K562 (cell line): Measurements from ENCODE around the gene AP1G1. TPM values are rescaled to one million over a fixed set of nuclear protein-coding genes. Genes with fewer than 3 reads are reported as not detected.

Experiments used
- ATAC-seq: fragments of 200-7000 bp; cut with Tn5 transposase; 3 replicates; pipeline ENCODE4 v1.9.1; 2020; ENCODE audit warnings: moderate library complexity
- BruUV-seq: library from RNA; stranded (reverse); fragments of 400-500 nt; replicated peaks from 2 replicates; lab custom pipeline; 2021; lab: Mats Ljungman, UMichigan
- CTCF ChIA-PET: fragments of 300-600 bp; formaldehyde crosslinking; extraction: SDS; loops from one replicate; lab custom pipeline; 2021; ENCODE audit warnings: low intra/inter-chr PET ratio; lab: Yijun Ruan, JAX
- POLR2A ChIA-PET: fragments of 300-600, 350-650 bp; sonication (Branson Sonifier 250); formaldehyde crosslinking; extraction: SDS; loops from one replicate; lab custom pipeline; 2021; ENCODE audit warnings: antibody characterized with exemption, inconsistent platforms; lab: Yijun Ruan, JAX
- DNase-seq, 4 experiments: peaks; one replicate each; pipeline versions ENCODE4 v3.0.0 to v3.0.0-alpha.2; 2011 to 2018; ENCODE audit warnings: low spot score in 3 of 4, mixed read lengths in 3 of 4; ENCODE audit errors: extremely low read depth in 1 of 4
- FAIRE-seq: peaks from 2 replicates; lab custom pipeline; 2011; peaks lifted over from hg19 to GRCh38; lab: Jason Lieb, UNC
- H2AFZ ChIP-seq: 2 replicates; pipeline ENCODE4 v1.6.0; 2011; ENCODE audit warnings: low read depth, low read length, control low read depth, inconsistent platforms
- H3K27ac ChIP-seq: fragments of 200-600 bp; 3 replicates; pipeline ENCODE4 v1.8.0; 2011; ENCODE audit warnings: low read depth, mild to moderate bottlenecking, control low read depth, inconsistent platforms, low read length, moderate library complexity, mixed read lengths; ENCODE audit errors: extremely low read depth
- H3K27me3 ChIP-seq, 2 experiments: fragments of 300-600 bp in 1 of 2; 2 replicates in 1 of 2; 3 replicates in 1 of 2; pipeline versions ENCODE4 v1.6.0 to v1.8.0; 2011; ENCODE audit warnings: inconsistent platforms in 2 of 2, low read length in 2 of 2, mild to moderate bottlenecking in 1 of 2, mixed read lengths in 1 of 2, moderate library complexity in 1 of 2; ENCODE audit not compliant: control insufficient read depth in 2 of 2, insufficient read depth in 2 of 2
- H3K36me3 ChIP-seq: fragments of 300-600 bp; 3 replicates; pipeline ENCODE4 v1.8.0; 2011; ENCODE audit warnings: mild to moderate bottlenecking, low read length, inconsistent platforms; ENCODE audit not compliant: control insufficient read depth, insufficient read depth
- H3K4me1 ChIP-seq, 2 experiments: fragments of 200-600 bp in 1 of 2; replicated peaks in 1 of 2; 2 replicates in 1 of 2; 3 replicates in 1 of 2; pipeline versions ENCODE4 v1.5.1 to v1.8.0; 2011; ENCODE audit warnings: inconsistent platforms in 2 of 2, low read length in 2 of 2, mild to moderate bottlenecking in 1 of 2, mixed read lengths in 1 of 2, moderate library complexity in 1 of 2; ENCODE audit not compliant: control insufficient read depth in 2 of 2, insufficient read depth in 2 of 2
- H3K4me2 ChIP-seq: 2 replicates; pipeline ENCODE4 v1.6.1; 2011; ENCODE audit warnings: low read length, control low read depth, inconsistent platforms, mixed read lengths; ENCODE audit not compliant: insufficient read depth
- H3K4me3 ChIP-seq: fragments of 200-600 bp; sonication (generic), shearing (Covaris generic); 2 replicates; pipeline ENCODE4 v1.5.1; 2016; ENCODE audit warnings: control low read depth, inconsistent platforms
- H3K79me2 ChIP-seq: fragments of 200-600 bp; 3 replicates; pipeline ENCODE4 v1.8.0; 2011; ENCODE audit warnings: low read length, inconsistent platforms; ENCODE audit not compliant: control insufficient read depth, insufficient read depth
- H3K9ac ChIP-seq, 2 experiments: 2 replicates each; pipeline versions ENCODE4 v1.6.0 to v1.6.1; 2011; ENCODE audit warnings: low read depth in 2 of 2, low read length in 2 of 2, control low read depth in 1 of 2, inconsistent platforms in 1 of 2, mild to moderate bottlenecking in 1 of 2, mixed read lengths in 1 of 2; ENCODE audit not compliant: insufficient read depth in 1 of 2
- H3K9me1 ChIP-seq: one replicate; pipeline ENCODE4 v1.6.0; 2011; ENCODE audit warnings: inconsistent platforms, mild to moderate bottlenecking, low read length, moderate library complexity; ENCODE audit not compliant: control insufficient read depth, insufficient read depth
- H3K9me3 ChIP-seq: replicated peaks from 2 replicates; pipeline ENCODE4 v1.5.1; 2011; ENCODE audit warnings: low read depth, low read length, inconsistent platforms; ENCODE audit not compliant: control insufficient read depth, insufficient read depth
- H4K20me1 ChIP-seq: replicated peaks from 2 replicates; pipeline ENCODE4 v1.6.1; 2011; ENCODE audit warnings: low read length, inconsistent platforms, mixed read lengths; ENCODE audit not compliant: control insufficient read depth, insufficient read depth
- CCAR2 ChIP-seq: fragments of 200-400 bp; formaldehyde crosslinking; IDR thresholded peaks from 2 replicates; pipeline ENCODE4 v1.6.1; 2017; ENCODE audit warnings: mild to moderate bottlenecking, low read depth, low read length
- GABPB1 ChIP-seq: sonication (generic); formaldehyde crosslinking; IDR thresholded peaks from 2 replicates; pipeline ENCODE4 v1.8.0; 2022; ENCODE audit warnings: mild to moderate bottlenecking, missing genetic modification reagents
- HEY1 ChIP-seq: fragments of 250-450 bp; sonication (Bioruptor Pico); IDR thresholded peaks from 2 replicates; pipeline ENCODE4 v1.5.0; 2020; ENCODE audit warnings: mild to moderate bottlenecking, moderate library complexity, borderline replicate concordance
- HNRNPK ChIP-seq: fragments of 200-400 bp; formaldehyde crosslinking; IDR thresholded peaks from one replicate; pipeline ENCODE4 v1.6.1; 2018; ENCODE audit warnings: mild to moderate bottlenecking, low read depth, low read length; ENCODE audit not compliant: poor library complexity, severe bottlenecking
- PRDM10 ChIP-seq: fragments of 450-650 bp; IDR thresholded peaks from 2 replicates; pipeline ENCODE4 v1.6.1; 2018; ENCODE audit not compliant: partially characterized antibody
- RCOR1 ChIP-seq, 2 experiments: IDR thresholded peaks; 2 replicates each; pipeline ENCODE4 v1.6.1; 2012; ENCODE audit warnings: low read depth in 2 of 2, low read length in 2 of 2, borderline replicate concordance in 1 of 2, improper control_type of control experiment in 1 of 2
- SMARCA5 ChIP-seq: fragments of 450-650 bp; IDR thresholded peaks from 2 replicates; pipeline ENCODE4 v1.6.1; 2016
- ZNF175 ChIP-seq: fragments of 200-800 bp; sonication (Bioruptor generic); IDR thresholded peaks from 2 replicates; pipeline ENCODE4 v1.6.1; 2016; ENCODE audit warnings: low read depth, mild to moderate bottlenecking, missing genetic modification characterization, missing compliant biosample characterization
- WGBS: fragments of 100-300 bp; shearing (Covaris generic); methylation state at CpG from one replicate; pipeline ENCODE4 v1.1.6; 2016; ENCODE audit warnings: low coverage, mixed read lengths; ENCODE audit not compliant: insufficient coverage; ENCODE audit errors: missing lambda C conversion rate; 5-methylcytosine and 5-hydroxymethylcytosine counted together
- in situ Hi-C: fragments of 300-500 bp; cut with MboI; formaldehyde crosslinking; loops from 4 replicates; pipeline ENCODE4 v1.15.0; 2018; ENCODE audit warnings: inconsistent platforms, mixed read lengths
- intact Hi-C: fragments of 100-400 bp; cut with micrococcal nuclease; formaldehyde crosslinking; loops from 2 replicates; pipeline ENCODE4 v1.14.2; 2022
- polyA plus RNA-seq, 8 experiments: library from polyadenylated mRNA; depleted of rRNA in 4 of 8; stranded (reverse) in 5 of 8; unstranded in 3 of 8; fragments of >200 nt; fragmentation: Nextera tagmentation in 2 of 8; fragmentation: Illumina TruSeq in 1 of 8; extraction: Ambion mirVana in 2 of 8; extraction: Trizol in 1 of 8; gene quantifications; 2 replicates each; pipeline versions ENCODE4 v1.2.1 to v1.2.3, GENCODE V29; 2011 to 2014; ENCODE audit warnings: inconsistent platforms in 1 of 8, missing spikeins in 1 of 8
- total RNA-seq, 7 experiments: library from RNA; depleted of rRNA in 6 of 7; stranded (reverse); fragments of >200 nt in 6 of 7; fragmentation: Illumina TruSeq in 2 of 7; extraction: Trizol in 2 of 7; gene quantifications; 2 replicates each; pipeline versions ENCODE4 v1.2.1 to v1.2.3, GENCODE V29; 2011 to 2021; ENCODE audit warnings: low replicate concordance in 1 of 7

Gene AP1G1
- total and polyA plus RNA-seq, 9 of the 15 experiments (the other 6 are each of a cell fraction or from before 2014, with no cell fraction given) = 7.0 to 59.2 (median 42.0) TPM

DNA sequence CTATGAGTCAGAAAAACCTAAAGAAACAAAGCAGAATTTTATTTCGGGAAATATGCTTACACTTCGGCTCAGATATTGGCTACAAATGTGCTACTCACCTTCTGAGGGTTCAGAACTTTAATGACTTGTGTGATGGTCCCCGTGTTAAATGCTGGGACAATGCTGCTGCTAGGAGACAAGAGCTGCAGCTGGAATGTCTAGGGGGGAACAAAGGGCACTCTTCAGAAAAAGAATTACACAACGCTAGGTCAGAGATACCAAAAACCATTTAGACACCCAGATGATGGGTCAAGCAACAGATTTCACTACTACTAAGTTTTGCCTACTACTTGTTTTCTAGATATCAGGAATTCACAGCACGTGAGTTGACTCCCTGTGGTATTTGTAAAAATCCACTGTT is 74.1 kb downstream of the AP1G1 start:
- POLR2A ChIA-PET = interaction anchor here (0.9 to 2.2 kb wide), 3 partner anchors 9 to 60 kb away, joined by 3 to 7 read pairs (median 4); no protein-coding TSS in a partner anchor
- H4K20me1 ChIP-seq = no peaks in the 10 kb centered on the region
- H3K4me1 ChIP-seq = peaks cover 0 to 4% of the 10 kb centered on the region in 2 experiments; a peak in 1 of 5 replicates
- no peaks in the 10 kb centered on the region for H3K79me2 ChIP-seq
- no TSS peak for BruUV-seq
- no peak for FAIRE-seq
- intact Hi-C loops = no loop called here
- H3K27me3 ChIP-seq = no peaks in the 10 kb centered on the region
- in situ Hi-C loops = no loop called here
- CTCF ChIA-PET = no interaction called here
- H3K9me1 ChIP-seq = no peaks in the 10 kb centered on the region
- no peak for DNase-seq
- no peaks in the 10 kb centered on the region for H3K9me3 ChIP-seq
- H3K27ac ChIP-seq = no peak overlapping the region
- H3K4me3 ChIP-seq = no peak overlapping the region
- ATAC-seq = no peak
- H3K36me3 ChIP-seq = peaks cover 77% of the 10 kb centered on the region
- no peak overlapping the region for H2AFZ ChIP-seq
- TF ChIP-seq GABPB1 (CRISPR knock-in tag) = no peak
- TF ChIP-seq CCAR2 = no peak
- no peak for TF ChIP-seq RCOR1 (IDR thresholded peaks at IDR 0.05; ENCODE audit: borderline replicate concordance in 1 of 2, low read depth in 2 of 2, low read length in 2 of 2)
- no peak for TF ChIP-seq HNRNPK
- no peak for TF ChIP-seq SMARCA5
- TF ChIP-seq HEY1 (CRISPR knock-in tag) = no peak
- TF ChIP-seq PRDM10 = no peak
- TF ChIP-seq ZNF175 (CRISPR knock-in tag) = no peak
- H3K9ac ChIP-seq = no peak overlapping the region
- 91% methylated on average over 5 of the region's 5 CpGs for WGBS
- no peak overlapping the region for H3K4me2 ChIP-seq
